Measurements from ENCODE around the gene MAB21L3.
A peak's percentile ranks its signal among the peaks of the same experiment; 100 is the strongest.

Gene MAB21L3

GRCh38 chr1:116122955-116123757, 12.0 kb downstream of the MAB21L3 start:
- no peak for DNase-seq
- no peak for TF ChIP-seq POLR2A (IDR thresholded peaks at IDR 0.05; ENCODE audit: low read length)
- no peak for TF ChIP-seq GATA1 (IDR thresholded peaks at IDR 0.05; ENCODE audit: low read depth, low read length)

- no peak for TF ChIP-seq POLR2A (IDR thresholded peaks at IDR 0.05; ENCODE audit: low read length)
- no peak for TF ChIP-seq GATA1 (IDR thresholded peaks at IDR 0.05; ENCODE audit: low read depth, low read length)
- no peak for DNase-seq
Observed at GRCh38 chr1:116123837-116124533, 12.8 kb downstream of the MAB21L3 start.

GRCh38 chr1:116125758-116126157, 14.6 kb downstream of the MAB21L3 start:
- no peak for DNase-seq
- TF ChIP-seq POLR2A (IDR thresholded peaks at IDR 0.05; ENCODE audit: low read length) (no peak), GATA1 (IDR thresholded peaks at IDR 0.05; ENCODE audit: low read depth, low read length) (no peak)

GRCh38 chr1:116126281-116126680, 15.1 kb downstream of the MAB21L3 start:
- TF ChIP-seq POLR2A (IDR thresholded peaks at IDR 0.05; ENCODE audit: low read length) (no peak), GATA1 (IDR thresholded peaks at IDR 0.05; ENCODE audit: low read depth, low read length) (no peak)

GRCh38 chr1:116127123-116127847, 16.1 kb downstream of the MAB21L3 start:
- TF ChIP-seq POLR2A (IDR thresholded peaks at IDR 0.05; ENCODE audit: low read length) (no peak), GATA1 (IDR thresholded peaks at IDR 0.05; ENCODE audit: low read depth, low read length) (no peak)
- DNase-seq, result no peak

More at GRCh38 chr1:116126281-116126680, 15.1 kb downstream of the MAB21L3 start:
- no peak for DNase-seq

GRCh38 chr1:116127848-116128540, 16.8 kb downstream of the MAB21L3 start:
- no peak for DNase-seq
- TF ChIP-seq GATA1 (IDR thresholded peaks at IDR 0.05; ENCODE audit: low read depth, low read length) (no peak), POLR2A (IDR thresholded peaks at IDR 0.05; ENCODE audit: low read length) (no peak)

- TF ChIP-seq GATA1 (IDR thresholded peaks at IDR 0.05; ENCODE audit: low read depth, low read length) (no peak), POLR2A (IDR thresholded peaks at IDR 0.05; ENCODE audit: low read length) (no peak)
- DNase-seq, result no peak
Observed at GRCh38 chr1:116128664-116129063, 17.5 kb downstream of the MAB21L3 start.

- no peak for DNase-seq
- TF ChIP-seq POLR2A (IDR thresholded peaks at IDR 0.05; ENCODE audit: low read length), result no peak
- TF ChIP-seq GATA1 (IDR thresholded peaks at IDR 0.05; ENCODE audit: low read depth, low read length), result no peak
Observed at GRCh38 chr1:116129537-116129936, 18.3 kb downstream of the MAB21L3 start.

- TF ChIP-seq GATA1 (IDR thresholded peaks at IDR 0.05; ENCODE audit: low read depth, low read length), result no peak
- no peak for TF ChIP-seq POLR2A (IDR thresholded peaks at IDR 0.05; ENCODE audit: low read length)
- DNase-seq, result peak; percentile 83 to 85
Observed at GRCh38 chr1:116130356-116130755, 19.2 kb downstream of the MAB21L3 start.

- DNase-seq, result peak in 1 of 2 experiments; percentile 7
- TF ChIP-seq GATA1 (IDR thresholded peaks at IDR 0.05; ENCODE audit: low read depth, low read length) (no peak), POLR2A (IDR thresholded peaks at IDR 0.05; ENCODE audit: low read length) (no peak)
Observed at GRCh38 chr1:116131170-116131569, 20.0 kb downstream of the MAB21L3 start.

GRCh38 chr1:116131866-116132605, 20.8 kb downstream of the MAB21L3 start:
- TF ChIP-seq POLR2A (IDR thresholded peaks at IDR 0.05; ENCODE audit: low read length) (peak; percentile 35), GATA1 (IDR thresholded peaks at IDR 0.05; ENCODE audit: low read depth, low read length) (no peak)

GRCh38 chr1:116133696-116134475, 22.7 kb downstream of the MAB21L3 start:
- TF ChIP-seq POLR2A (IDR thresholded peaks at IDR 0.05; ENCODE audit: low read length), result no peak
- no peak for TF ChIP-seq GATA1 (IDR thresholded peaks at IDR 0.05; ENCODE audit: low read depth, low read length)
- peak; percentile 33 to 48 for DNase-seq

More at GRCh38 chr1:116131866-116132605, 20.8 kb downstream of the MAB21L3 start:
- peak; percentile 87 to 94 for DNase-seq
